PFSK-1 (cell line): ENCODE results near the gene PLPPR1. TPM values are rescaled to one million over a fixed set of nuclear protein-coding genes. Genes with fewer than 3 reads are reported as not detected.

ENCODE experiments used
- FOXP2 ChIP-seq: optimal IDR thresholded peaks from 2 replicates; pipeline ENCODE3; 2011; ENCODE audit warnings: borderline replicate concordance, control low read depth, inconsistent platforms; ENCODE audit not compliant: insufficient read depth; ENCODE audit errors: extremely low read length, extremely low read depth
- POLR2AphosphoS5 ChIP-seq: IDR thresholded peaks from 2 replicates; pipeline ENCODE4 v1.6.1; 2012; ENCODE audit warnings: low read depth, mild to moderate bottlenecking, control low read depth, low read length, moderate library complexity
- SIN3A ChIP-seq: IDR thresholded peaks from 2 replicates; pipeline ENCODE4 v1.6.1; 2012; ENCODE audit warnings: mild to moderate bottlenecking, low read length, moderate library complexity, borderline replicate concordance; ENCODE audit not compliant: insufficient read depth
- TAF1 ChIP-seq: IDR thresholded peaks from 2 replicates; pipeline ENCODE4 v1.6.1; 2012; ENCODE audit warnings: low read length, control low read depth, borderline replicate concordance; ENCODE audit not compliant: insufficient read depth
- polyA plus RNA-seq: library from polyadenylated mRNA; unstranded; fragments of >200 nt; gene quantifications from one replicate; pipeline ENCODE4 v1.2.1, GENCODE V29; 2012; ENCODE audit warnings: low read depth, missing spikeins; ENCODE audit not compliant: insufficient read length
- TF ChIP-seq, protein P1 (sequence below), 2 experiments: IDR thresholded peaks; 2 replicates each; pipeline versions ENCODE4 v1.6.1 to v1.8.0; 2011 to 2012; ENCODE audit warnings: low read depth in 2 of 2, low read length in 2 of 2, control low read depth in 1 of 2, inconsistent platforms in 1 of 2, mild to moderate bottlenecking in 1 of 2, moderate library complexity in 1 of 2; ENCODE audit not compliant: insufficient read depth in 1 of 2

The PLPPR1 gene
- not detected for polyA plus RNA-seq

DNA sequence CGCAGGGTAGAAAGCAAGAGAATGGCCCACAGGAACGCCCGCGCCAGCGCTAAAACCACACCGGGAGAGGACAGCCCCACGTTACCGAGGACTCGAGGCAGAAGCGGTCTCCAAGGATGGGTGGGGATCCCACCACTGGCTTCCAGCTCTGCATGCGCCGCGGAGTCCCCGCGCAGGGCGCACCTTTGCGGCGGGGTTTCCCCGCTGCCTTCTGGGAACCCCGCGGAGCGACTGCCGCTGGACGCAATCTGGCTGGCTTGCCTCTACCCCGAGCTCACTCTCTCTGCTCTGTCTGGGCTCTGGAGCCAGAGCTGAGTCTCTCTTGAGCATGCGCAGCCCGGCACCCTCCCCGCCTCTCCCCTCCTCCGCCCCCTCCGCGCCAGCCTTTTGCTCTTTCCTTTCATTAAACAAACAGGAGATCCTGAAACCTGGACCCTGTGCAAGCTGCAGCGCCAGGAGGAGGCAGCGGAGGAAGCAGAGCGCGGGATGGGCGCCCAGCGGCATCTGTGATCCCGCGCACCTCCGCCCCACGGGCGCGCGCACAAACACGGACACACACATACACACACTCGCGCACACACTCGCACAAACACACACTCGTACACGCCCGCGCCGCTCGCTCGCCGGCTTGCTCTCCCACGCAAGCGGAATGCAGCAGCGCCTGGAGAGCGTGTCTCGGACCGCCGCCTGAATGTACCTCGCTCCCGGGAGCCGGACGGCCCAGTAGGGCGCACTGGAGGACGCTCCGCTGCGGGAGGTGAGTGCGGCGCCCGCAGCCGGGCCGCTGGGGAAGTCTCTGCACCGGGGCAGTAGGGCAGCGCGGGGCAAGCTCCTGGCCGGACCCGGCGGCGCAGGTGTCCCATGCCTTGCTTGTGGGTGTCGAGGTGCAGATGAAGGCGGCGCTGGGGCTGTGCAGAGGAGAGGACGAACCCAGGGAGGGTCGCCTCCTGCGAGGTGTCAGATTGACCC lies at the start of gene PLPPR1:
TSS of gene PLPPR1 (plus strand) at position 382 of the 969 bp plus-strand sequence.
- TF ChIP-seq FOXP2 (no peak), SIN3A (no peak), TAF1 (no peak), POLR2AphosphoS5 (no peak)
- TF ChIP-seq, protein P1, sequence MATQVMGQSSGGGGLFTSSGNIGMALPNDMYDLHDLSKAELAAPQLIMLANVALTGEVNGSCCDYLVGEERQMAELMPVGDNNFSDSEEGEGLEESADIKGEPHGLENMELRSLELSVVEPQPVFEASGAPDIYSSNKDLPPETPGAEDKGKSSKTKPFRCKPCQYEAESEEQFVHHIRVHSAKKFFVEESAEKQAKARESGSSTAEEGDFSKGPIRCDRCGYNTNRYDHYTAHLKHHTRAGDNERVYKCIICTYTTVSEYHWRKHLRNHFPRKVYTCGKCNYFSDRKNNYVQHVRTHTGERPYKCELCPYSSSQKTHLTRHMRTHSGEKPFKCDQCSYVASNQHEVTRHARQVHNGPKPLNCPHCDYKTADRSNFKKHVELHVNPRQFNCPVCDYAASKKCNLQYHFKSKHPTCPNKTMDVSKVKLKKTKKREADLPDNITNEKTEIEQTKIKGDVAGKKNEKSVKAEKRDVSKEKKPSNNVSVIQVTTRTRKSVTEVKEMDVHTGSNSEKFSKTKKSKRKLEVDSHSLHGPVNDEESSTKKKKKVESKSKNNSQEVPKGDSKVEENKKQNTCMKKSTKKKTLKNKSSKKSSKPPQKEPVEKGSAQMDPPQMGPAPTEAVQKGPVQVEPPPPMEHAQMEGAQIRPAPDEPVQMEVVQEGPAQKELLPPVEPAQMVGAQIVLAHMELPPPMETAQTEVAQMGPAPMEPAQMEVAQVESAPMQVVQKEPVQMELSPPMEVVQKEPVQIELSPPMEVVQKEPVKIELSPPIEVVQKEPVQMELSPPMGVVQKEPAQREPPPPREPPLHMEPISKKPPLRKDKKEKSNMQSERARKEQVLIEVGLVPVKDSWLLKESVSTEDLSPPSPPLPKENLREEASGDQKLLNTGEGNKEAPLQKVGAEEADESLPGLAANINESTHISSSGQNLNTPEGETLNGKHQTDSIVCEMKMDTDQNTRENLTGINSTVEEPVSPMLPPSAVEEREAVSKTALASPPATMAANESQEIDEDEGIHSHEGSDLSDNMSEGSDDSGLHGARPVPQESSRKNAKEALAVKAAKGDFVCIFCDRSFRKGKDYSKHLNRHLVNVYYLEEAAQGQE (IDR thresholded peaks at IDR 0.05; ENCODE audit: insufficient read depth in 1 of 2, low read depth in 2 of 2, low read length in 2 of 2) = no peak

DNA sequence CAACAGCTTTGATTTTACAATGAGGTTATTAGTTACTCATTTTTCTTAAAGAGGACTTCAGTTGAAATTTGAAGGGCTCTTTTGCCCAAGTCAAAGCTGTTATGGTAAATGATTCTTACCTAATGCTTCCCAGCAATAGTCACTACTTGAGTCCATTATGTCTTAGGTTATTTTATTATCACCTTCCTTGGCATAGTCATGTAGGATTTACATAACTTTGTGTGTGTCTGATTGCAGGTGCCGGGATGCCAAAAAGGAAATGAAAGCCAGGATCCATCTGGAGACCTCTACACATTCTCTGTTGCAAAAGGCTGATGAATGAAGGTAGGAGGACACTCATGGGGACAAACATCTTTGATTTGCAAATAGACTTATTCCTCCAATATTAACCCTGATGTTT lies 38.8 kb upstream of the PLPPR1 start:
- TF ChIP-seq, protein P1 (IDR thresholded peaks at IDR 0.05; ENCODE audit: insufficient read depth in 1 of 2, low read depth in 2 of 2, low read length in 2 of 2) = no peak
- TF ChIP-seq FOXP2 (no peak), TAF1 (no peak), POLR2AphosphoS5 (no peak), SIN3A (no peak)

- TF ChIP-seq, protein P1 (IDR thresholded peaks at IDR 0.05; ENCODE audit: insufficient read depth in 1 of 2, low read depth in 2 of 2, low read length in 2 of 2) = no peak
- TF ChIP-seq FOXP2 = no peak
- no peak for TF ChIP-seq POLR2AphosphoS5
- no peak for TF ChIP-seq TAF1
- TF ChIP-seq SIN3A = no peak
Measured at GRCh38 chr9:100990605-100991381, 37.7 kb upstream of the PLPPR1 start.

GRCh38 chr9:100992632-100993031 lies 35.9 kb upstream of the PLPPR1 start:
- TF ChIP-seq FOXP2 = no peak
- no peak for TF ChIP-seq SIN3A

- TF ChIP-seq, protein P1 (IDR thresholded peaks at IDR 0.05; ENCODE audit: insufficient read depth in 1 of 2, low read depth in 2 of 2, low read length in 2 of 2) = no peak
- TF ChIP-seq FOXP2 (no peak), TAF1 (no peak), SIN3A (no peak), POLR2AphosphoS5 (no peak)
Measured at GRCh38 chr9:100999906-101000544, 28.5 kb upstream of the PLPPR1 start.
